IMR-90 (cell line): ENCODE measurements around the gene NR1D2. TPM values are rescaled to one million over a fixed set of nuclear protein-coding genes. Genes with fewer than 3 reads are reported as not detected.

ENCODE experiments used
- ATAC-seq: fragments of 200-7000 bp; cut with Tn5 transposase; 2 replicates; pipeline ENCODE4 v1.9.1; 2020; ENCODE audit warnings: low read depth, mild to moderate bottlenecking, moderate library complexity
- BruUV-seq: library from RNA; stranded (reverse); fragments of 400-500 nt; replicated peaks from 2 replicates; lab custom pipeline; 2021; lab: Mats Ljungman, UMichigan
- CTCF ChIA-PET: fragments of 300-600 bp; formaldehyde crosslinking; extraction: SDS; loops from one replicate; lab custom pipeline; 2021; ENCODE audit warnings: antibody characterized with exemption; lab: Yijun Ruan, JAX
- POLR2A ChIA-PET: fragments of 300-600 bp; sonication (Branson Sonifier 250); formaldehyde crosslinking; loops from one replicate; lab custom pipeline; 2022; ENCODE audit warnings: antibody characterized with exemption; ENCODE audit not compliant: unreplicated experiment; lab: Charles Lee
- DNase-seq: peaks from one replicate; pipeline ENCODE4 v3.0.0; 2013
- H2AFZ ChIP-seq: replicated peaks from 2 replicates; pipeline ENCODE3; 2013; ENCODE audit warnings: low read length, mild to moderate bottlenecking; ENCODE audit not compliant: poor library complexity
- H2AK5ac ChIP-seq: 2 replicates; pipeline ENCODE4 v1.6.1; 2013; ENCODE audit warnings: low read depth, low read length, inconsistent platforms
- H2AK9ac ChIP-seq: replicated peaks from 2 replicates; pipeline ENCODE3; 2013; ENCODE audit warnings: mild to moderate bottlenecking, low read depth, low read length, moderate library complexity; ENCODE audit not compliant: poor library complexity
- H2BK120ac ChIP-seq: 2 replicates; pipeline ENCODE4 v1.6.1; 2013; ENCODE audit warnings: low read depth, low read length, inconsistent platforms
- H2BK15ac ChIP-seq: 3 replicates; pipeline ENCODE4 v1.6.1; 2013; ENCODE audit warnings: low read depth, low read length, inconsistent platforms
- H2BK20ac ChIP-seq: 2 replicates; pipeline ENCODE4 v1.6.1; 2013; ENCODE audit warnings: low read depth, mild to moderate bottlenecking, inconsistent platforms, low read length, moderate library complexity
- H2BK5ac ChIP-seq: 2 replicates; pipeline ENCODE4 v1.6.1; 2013; ENCODE audit warnings: mild to moderate bottlenecking, low read depth, low read length, inconsistent platforms; ENCODE audit not compliant: poor library complexity, severe bottlenecking
- H3K14ac ChIP-seq: replicated peaks from 2 replicates; pipeline ENCODE4 v1.6.1; 2013; ENCODE audit warnings: low read depth, low read length, inconsistent platforms
- H3K18ac ChIP-seq: 2 replicates; pipeline ENCODE4 v1.6.1; 2013; ENCODE audit warnings: low read depth, low read length, control low read depth
- H3K23ac ChIP-seq: 2 replicates; pipeline ENCODE4 v1.6.1; 2013; ENCODE audit warnings: low read depth, low read length, inconsistent platforms
- H3K27ac ChIP-seq: 2 replicates; pipeline ENCODE4 v1.5.1; 2013; ENCODE audit warnings: mild to moderate bottlenecking, control low read depth, low read length; ENCODE audit not compliant: insufficient read depth
- H3K27me3 ChIP-seq: 2 replicates; pipeline ENCODE4 v1.6.1; 2013; ENCODE audit warnings: low read length; ENCODE audit not compliant: control insufficient read depth, insufficient read depth
- H3K36me3 ChIP-seq: 2 replicates; pipeline ENCODE4 v1.6.1; 2013; ENCODE audit warnings: low read length, mixed read lengths; ENCODE audit not compliant: control insufficient read depth, insufficient read depth
- H3K4ac ChIP-seq: 2 replicates; pipeline ENCODE4 v1.6.1; 2013; ENCODE audit warnings: low read depth, low read length, inconsistent platforms
- H3K4me1 ChIP-seq: 2 replicates; pipeline ENCODE4 v1.6.1; 2013; ENCODE audit warnings: low read length, mixed read lengths; ENCODE audit not compliant: control insufficient read depth, insufficient read depth
- H3K4me2 ChIP-seq: 2 replicates; pipeline ENCODE4 v1.6.1; 2013; ENCODE audit warnings: low read depth, mild to moderate bottlenecking, control low read depth, low read length, moderate library complexity
- H3K4me3 ChIP-seq: 2 replicates; pipeline ENCODE4 v1.5.1; 2013; ENCODE audit warnings: low read depth, mild to moderate bottlenecking, control low read depth, low read length, moderate library complexity; ENCODE audit not compliant: insufficient read depth
- H3K56ac ChIP-seq: 2 replicates; pipeline ENCODE4 v1.6.1; 2013; ENCODE audit warnings: low read length, inconsistent platforms; ENCODE audit not compliant: insufficient read depth; ENCODE audit errors: extremely low read depth
- H3K79me1 ChIP-seq, 2 experiments: 2 replicates each; pipeline ENCODE4 v1.6.1; 2013; ENCODE audit warnings: low read length in 2 of 2, inconsistent platforms in 1 of 2, low read depth in 1 of 2
- H3K9ac ChIP-seq: 2 replicates; pipeline ENCODE4 v1.6.1; 2013; ENCODE audit warnings: low read depth, low read length, control low read depth
- H3K9me1 ChIP-seq: 2 replicates; pipeline ENCODE4 v1.6.1; 2013; ENCODE audit warnings: low read length, inconsistent platforms; ENCODE audit not compliant: insufficient read depth
- H3K9me3 ChIP-seq: 2 replicates; pipeline ENCODE4 v1.6.1; 2013; ENCODE audit warnings: low read length; ENCODE audit not compliant: control insufficient read depth, insufficient read depth
- H4K20me1 ChIP-seq: 2 replicates; pipeline ENCODE4 v1.6.1; 2013; ENCODE audit warnings: low read length, inconsistent platforms; ENCODE audit not compliant: insufficient read depth
- H4K5ac ChIP-seq: 2 replicates; pipeline ENCODE4 v1.6.1; 2013; ENCODE audit warnings: mild to moderate bottlenecking, low read depth, low read length, control low read depth
- H4K8ac ChIP-seq, 2 experiments: 2 replicates each; pipeline ENCODE4 v1.6.1; 2013; ENCODE audit warnings: low read depth in 2 of 2, low read length in 2 of 2, control low read depth in 1 of 2, inconsistent platforms in 1 of 2
- H4K91ac ChIP-seq: 2 replicates; pipeline ENCODE4 v1.6.1; 2013; ENCODE audit warnings: low read depth, low read length, inconsistent platforms; ENCODE audit not compliant: insufficient read depth
- BHLHE40 ChIP-seq: fragments of 150-350 bp; IDR thresholded peaks from 2 replicates; pipeline ENCODE4 v1.6.1; 2016; ENCODE audit warnings: mild to moderate bottlenecking, low read depth, low read length
- CEBPB ChIP-seq: IDR thresholded peaks from 2 replicates; pipeline ENCODE4 v1.6.1; 2012; ENCODE audit warnings: low read depth, low read length, improper control_type of control experiment
- CHD1 ChIP-seq: IDR thresholded peaks from 2 replicates; pipeline ENCODE4 v1.6.1; 2012; ENCODE audit warnings: low read depth, low read length, improper control_type of control experiment
- CTCF ChIP-seq: conservative IDR thresholded peaks from 2 replicates; pipeline ENCODE4 v1.5.1; 2012; ENCODE audit warnings: mild to moderate bottlenecking, low read depth, low read length, improper control_type of control experiment
- MAFK ChIP-seq: IDR thresholded peaks from 2 replicates; pipeline ENCODE4 v1.6.1; 2012; ENCODE audit warnings: low read depth, low read length, improper control_type of control experiment
- MXI1 ChIP-seq: IDR thresholded peaks from 2 replicates; pipeline ENCODE4 v1.6.1; 2012; ENCODE audit warnings: low read depth, mild to moderate bottlenecking, low read length, moderate library complexity, borderline replicate concordance
- NFE2L2 ChIP-seq: fragments of 150-350 bp; IDR thresholded peaks from 2 replicates; pipeline ENCODE4 v1.6.1; 2016; ENCODE audit warnings: low read depth, mild to moderate bottlenecking, low read length
- POLR2A ChIP-seq: IDR thresholded peaks from 2 replicates; pipeline ENCODE4 v1.6.1; 2012; ENCODE audit warnings: mild to moderate bottlenecking, low read depth, low read length
- RCOR1 ChIP-seq: IDR thresholded peaks from 2 replicates; pipeline ENCODE4 v1.6.1; 2012; ENCODE audit warnings: mild to moderate bottlenecking, low read length, improper control_type of control experiment; ENCODE audit not compliant: insufficient replicate concordance
- RFX5 ChIP-seq: IDR thresholded peaks from 2 replicates; pipeline ENCODE4 v1.8.0; 2012; ENCODE audit warnings: low read depth, mild to moderate bottlenecking, low read length, moderate library complexity
- SMC3 ChIP-seq: fragments of 150-350 bp; IDR thresholded peaks from 2 replicates; pipeline ENCODE4 v1.6.1; 2016; ENCODE audit warnings: low read depth, mild to moderate bottlenecking, antibody characterized with exemption, low read length, moderate library complexity
- WGBS, 2 experiments: methylation state at CpG; one replicate each; pipeline versions ENCODE4 v1.1.5 to v1.1.7; 2013; ENCODE audit warnings: missing lambda C conversion rate in 2 of 2; ENCODE audit not compliant: insufficient read length in 1 of 2; ENCODE audit errors: extremely low coverage in 2 of 2; 5-methylcytosine and 5-hydroxymethylcytosine counted together
- dilution Hi-C: fragments of 300-500 bp; cut with HindIII; formaldehyde crosslinking; loops from one replicate; pipeline ENCODE4 v1.14.3; 2018; ENCODE audit warnings: low sequenced_read_pairs; ENCODE audit not compliant: unreplicated experiment
- in situ Hi-C: fragments of 300-500 bp; cut with MboI; formaldehyde crosslinking; loops from 3 replicates; pipeline ENCODE4 v1.14.3; 2019; ENCODE audit warnings: low sequenced_read_pairs, inconsistent platforms, mixed read lengths
- intact Hi-C: fragments of 100-400 bp; cut with micrococcal nuclease; formaldehyde crosslinking; loops from 2 replicates; pipeline ENCODE4 v1.10.0; 2022
- polyA plus RNA-seq, 3 experiments: library from polyadenylated mRNA; depleted of rRNA; stranded (reverse); fragments of >200 nt; gene quantifications; 2 replicates each; pipeline ENCODE4 v1.2.3, GENCODE V29; 2012; ENCODE audit warnings: low replicate concordance in 1 of 3
- total RNA-seq: library from RNA; depleted of rRNA; stranded (reverse); fragments of >200 nt; gene quantifications from 2 replicates; pipeline ENCODE4 v1.2.3, GENCODE V29; 2012

NR1D2 gene
- total and polyA plus RNA-seq, 2 of the 4 experiments (the other 2 are of a cell fraction): 8.1 to 41.0 TPM

DNA sequence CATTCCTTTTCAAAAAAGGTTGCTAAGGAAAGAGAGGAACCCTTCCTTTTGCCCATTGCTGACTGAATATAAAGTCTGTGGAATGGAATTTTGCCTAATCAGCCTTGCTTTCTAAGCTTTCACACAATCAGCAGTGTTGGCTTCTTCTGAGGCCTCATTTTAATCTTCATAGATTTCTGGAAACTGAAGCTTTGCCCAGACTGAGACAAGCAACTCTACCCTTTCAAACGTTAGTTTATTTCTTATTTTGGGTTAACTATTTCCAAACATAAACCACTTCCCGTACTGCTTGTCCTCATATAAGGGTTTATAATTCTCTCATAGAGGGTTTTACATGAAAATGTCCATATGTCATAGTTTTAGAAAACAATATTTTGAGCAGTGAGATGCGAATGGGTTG is 82.9 kb downstream of the NR1D2 start:
- WGBS, 2 experiments: no CpG with 5 or more reads among the region's 3 CpGs
- dilution Hi-C loops: no loop called here
- Histone ChIP-seq H2AK5ac (no peak overlapping the region), H3K36me3 (no peaks in the 10 kb centered on the region), H3K23ac (no peak overlapping the region), H3K27ac (no peak overlapping the region), H4K20me1 (no peaks in the 10 kb centered on the region), H4K5ac (no peak overlapping the region), H2BK5ac (no peak overlapping the region), H2BK15ac (no peak overlapping the region), H3K9ac (no peak overlapping the region), H3K18ac (no peak overlapping the region), H3K4ac (no peak overlapping the region), H3K4me2 (no peak overlapping the region), H2BK20ac (no peak overlapping the region), H4K8ac (no peak overlapping the region), H3K4me3 (no peak overlapping the region), H3K56ac (no peak overlapping the region), H2BK120ac (no peak overlapping the region), H3K9me3 (no peaks in the 10 kb centered on the region), H3K9me1 (no peaks in the 10 kb centered on the region; the same call in 1 of the 2 replicates), H2AK9ac (no peak overlapping the region), H3K14ac (no peak overlapping the region), H2AFZ (no peak overlapping the region), H3K27me3 (no peaks in the 10 kb centered on the region; the same call in 1 of the 2 replicates), H4K91ac (no peak overlapping the region), H3K4me1 (no peaks in the 10 kb centered on the region), H3K79me1 (no peaks in the 10 kb centered on the region)
- CTCF ChIA-PET: no interaction called here
- ATAC-seq (no peak), DNase-seq (no peak)
- TF ChIP-seq CEBPB: no peak
- no peak for TF ChIP-seq POLR2A
- no peak for TF ChIP-seq RFX5
- no peak for TF ChIP-seq RCOR1
- no peak for TF ChIP-seq SMC3
- no peak for TF ChIP-seq CTCF
- TF ChIP-seq NFE2L2: no peak
- no peak for TF ChIP-seq BHLHE40
- TF ChIP-seq MAFK: no peak
- TF ChIP-seq CHD1: no peak
- TF ChIP-seq MXI1: no peak
- in situ Hi-C loops: no loop called here
- intact Hi-C loops: no loop called here
- BruUV-seq: no TSS peak
- POLR2A ChIA-PET: no interaction called here
